Bronchial epithelial cell (primary cell): ENCODE results near the gene AGBL5. TPM values are rescaled to one million over a fixed set of nuclear protein-coding genes. Genes with fewer than 3 reads are reported as not detected.

Experiments used
- DNase-seq: peaks from one replicate; pipeline ENCODE4 v3.0.0-alpha.2; 2010; ENCODE audit warnings: low read depth
- FAIRE-seq: peaks from 2 replicates; lab custom pipeline; 2011; peaks lifted over from hg19 to GRCh38; lab: Jason Lieb, UNC
- H3K27me3 ChIP-seq: 2 replicates; pipeline ENCODE4 v1.5.1; 2011; ENCODE audit warnings: low read length; ENCODE audit not compliant: control insufficient read depth, insufficient read depth
- H3K36me3 ChIP-seq: 2 replicates; pipeline ENCODE4 v1.5.1; 2011; ENCODE audit warnings: low read length; ENCODE audit not compliant: control insufficient read depth, insufficient read depth
- H3K4me3 ChIP-seq: 2 replicates; pipeline ENCODE4 v1.5.1; 2011; ENCODE audit warnings: mild to moderate bottlenecking, low read depth, low read length, control low read depth
- CTCF ChIP-seq: IDR thresholded peaks from 2 replicates; pipeline ENCODE4 v1.5.1; 2011; ENCODE audit warnings: mild to moderate bottlenecking, moderate library complexity, low read length, control low read depth, inconsistent platforms; ENCODE audit not compliant: insufficient read depth, severe bottlenecking
- total RNA-seq: library from RNA; depleted of rRNA; stranded (reverse); fragments of >200 nt; gene quantifications from 2 replicates; pipeline ENCODE4 v1.2.1, GENCODE V29; 2014

Gene AGBL5
- total RNA-seq, 1 donor from 2014 or later: 9.2 TPM

GRCh38 chr2:27013738-27014137, 37.7 kb upstream of the AGBL5 start:
- no peaks in the 10 kb centered on the region for H3K27me3 ChIP-seq
- TF ChIP-seq CTCF: no peak
- DNase-seq: no peak
- no peak for FAIRE-seq
- H3K4me3 ChIP-seq: no peak overlapping the region
- no peaks in the 10 kb centered on the region for H3K36me3 ChIP-seq

GRCh38 chr2:27014771-27015433, 36.6 kb upstream of the AGBL5 start:
- H3K36me3 ChIP-seq: no peaks in the 10 kb centered on the region
- H3K27me3 ChIP-seq: no peaks in the 10 kb centered on the region
- no peak for TF ChIP-seq CTCF
- FAIRE-seq: peak; percentile 40
- no peak overlapping the region for H3K4me3 ChIP-seq
- no peak for DNase-seq

GRCh38 chr2:27016801-27017325, 34.6 kb upstream of the AGBL5 start:
- FAIRE-seq (no peak), DNase-seq (peak; percentile 48)
- TF ChIP-seq CTCF: peak; percentile 75
- no peak overlapping the region for H3K4me3 ChIP-seq
- no peaks in the 10 kb centered on the region for H3K27me3 ChIP-seq
- H3K36me3 ChIP-seq: no peaks in the 10 kb centered on the region

GRCh38 chr2:27018142-27018541, 33.3 kb upstream of the AGBL5 start:
- Histone ChIP-seq H3K4me3 (no peak overlapping the region), H3K36me3 (peaks cover under 1% of the 10 kb centered on the region), H3K27me3 (no peaks in the 10 kb centered on the region)
- no peak for TF ChIP-seq CTCF
- DNase-seq: no peak
- FAIRE-seq: no peak

- DNase-seq: no peak
- no peak for TF ChIP-seq CTCF
- FAIRE-seq: no peak
- Histone ChIP-seq H3K36me3 (peaks cover 2% of the 10 kb centered on the region), H3K27me3 (no peaks in the 10 kb centered on the region), H3K4me3 (no peak overlapping the region)
Observed at GRCh38 chr2:27019459-27019858, 32.0 kb upstream of the AGBL5 start.
